WERI-Rb-1 (cell line): ENCODE measurements around the gene ZMAT3.

ENCODE experiments used
- DNase-seq: peaks from one replicate; pipeline ENCODE4 v3.0.0-alpha.2; 2020
- H3K27ac ChIP-seq: fragments of 250-450 bp; sonication (Bioruptor Pico); 2 replicates; pipeline ENCODE4 v1.5.1; 2020; ENCODE audit warnings: mild to moderate bottlenecking, moderate library complexity
- H3K27me3 ChIP-seq: fragments of 250-450 bp; sonication (Bioruptor Pico); 2 replicates; pipeline ENCODE4 v1.5.1; 2021; ENCODE audit warnings: mild to moderate bottlenecking, low read depth, moderate library complexity; ENCODE audit not compliant: insufficient read depth, severe bottlenecking
- H3K36me3 ChIP-seq: fragments of 250-450 bp; sonication (Bioruptor Pico); 2 replicates; pipeline ENCODE4 v1.5.1; 2020; ENCODE audit warnings: mild to moderate bottlenecking, moderate library complexity
- H3K4me3 ChIP-seq: 2 replicates; pipeline ENCODE4 v1.5.1; 2011; ENCODE audit warnings: low read depth, mild to moderate bottlenecking, control low read depth, low read length
- H3K9me3 ChIP-seq: fragments of 250-450 bp; sonication (Bioruptor Pico); 2 replicates; pipeline ENCODE4 v1.5.1; 2021; ENCODE audit warnings: mild to moderate bottlenecking, moderate library complexity; ENCODE audit not compliant: severe bottlenecking
- CTCF ChIP-seq: IDR thresholded peaks from 2 replicates; pipeline ENCODE4 v1.5.1; 2011; ENCODE audit warnings: low read depth, mild to moderate bottlenecking, control low read depth, inconsistent platforms, low read length

ZMAT3 gene

DNA sequence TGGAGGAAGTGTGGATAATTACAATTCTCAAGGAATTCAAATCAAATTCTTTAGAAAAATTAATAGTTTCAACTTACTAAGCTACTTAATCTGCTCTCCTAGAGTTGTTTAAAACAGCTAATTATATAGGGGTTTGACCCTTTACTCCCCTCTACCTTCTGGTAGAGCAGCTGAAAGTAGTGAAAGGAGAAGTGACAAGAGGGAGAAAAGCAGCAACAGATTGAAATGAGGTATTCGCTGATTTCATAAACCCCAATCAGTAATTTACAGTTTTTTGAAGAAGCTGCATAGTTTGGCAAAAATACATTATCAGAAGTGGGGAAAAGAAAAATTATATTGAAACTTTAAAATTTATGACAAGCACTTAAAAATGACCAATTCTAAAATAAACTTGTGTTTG, 52.8 kb downstream of the ZMAT3 start:
- H3K9me3 ChIP-seq, result no peaks in the 10 kb centered on the region
- no peak overlapping the region for H3K27ac ChIP-seq
- no peaks in the 10 kb centered on the region for H3K27me3 ChIP-seq
- no peak overlapping the region for H3K4me3 ChIP-seq
- H3K36me3 ChIP-seq, result no peaks in the 10 kb centered on the region
- no peak for TF ChIP-seq CTCF
- DNase-seq, result no peak

DNA sequence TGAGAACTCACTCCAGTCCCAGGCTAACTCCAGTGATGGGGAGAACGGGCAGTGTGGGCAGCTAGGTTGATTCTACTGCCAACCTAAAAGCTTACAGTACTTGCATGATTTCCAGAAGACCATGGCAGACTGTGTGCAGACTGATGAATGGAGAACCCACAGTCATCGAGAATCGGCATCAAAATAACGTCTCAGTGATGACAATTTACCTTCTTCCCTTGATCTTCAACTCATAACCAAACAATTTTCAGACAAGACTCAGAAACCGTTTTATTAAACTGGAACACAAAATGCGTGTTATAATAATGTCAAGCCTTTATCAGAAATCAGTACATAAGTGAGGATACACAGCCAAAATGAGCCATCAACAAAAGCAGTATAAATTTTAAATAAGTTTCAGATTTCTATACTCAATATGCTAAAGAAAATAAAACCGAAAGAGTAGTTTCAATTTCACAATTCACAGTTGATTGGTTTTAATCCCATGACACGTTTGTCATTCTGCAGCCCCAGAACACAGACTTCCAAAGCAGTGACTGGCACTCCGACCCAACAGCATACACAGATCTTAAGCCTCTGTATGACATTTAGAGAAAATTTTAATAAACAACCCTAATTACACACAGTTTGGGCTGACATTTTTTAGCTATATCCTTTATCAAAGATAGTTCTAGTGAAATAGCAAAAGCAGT, 54.5 kb downstream of the ZMAT3 start:
- H3K27me3 ChIP-seq, result no peaks in the 10 kb centered on the region
- H3K9me3 ChIP-seq, result no peaks in the 10 kb centered on the region
- no peak overlapping the region for H3K27ac ChIP-seq
- no peak for TF ChIP-seq CTCF
- H3K36me3 ChIP-seq, result no peaks in the 10 kb centered on the region
- DNase-seq, result no peak
- no peak overlapping the region for H3K4me3 ChIP-seq

GRCh38 chr3:179015551-179016020, 56.0 kb downstream of the ZMAT3 start:
- peak; percentile 46 for TF ChIP-seq CTCF
- Histone ChIP-seq H3K27ac (no peak overlapping the region), H3K4me3 (no peak overlapping the region), H3K9me3 (no peaks in the 10 kb centered on the region), H3K36me3 (no peaks in the 10 kb centered on the region), H3K27me3 (no peaks in the 10 kb centered on the region)
- DNase-seq, result peak; percentile 46

GRCh38 chr3:179005706-179006105, 65.9 kb downstream of the ZMAT3 start:
- H3K36me3 ChIP-seq, result no peaks in the 10 kb centered on the region
- no peak overlapping the region for H3K4me3 ChIP-seq
- TF ChIP-seq CTCF, result no peak
- no peak for DNase-seq
- H3K9me3 ChIP-seq, result peaks cover 3% of the 10 kb centered on the region
- H3K27me3 ChIP-seq, result no peaks in the 10 kb centered on the region
- no peak overlapping the region for H3K27ac ChIP-seq

DNA sequence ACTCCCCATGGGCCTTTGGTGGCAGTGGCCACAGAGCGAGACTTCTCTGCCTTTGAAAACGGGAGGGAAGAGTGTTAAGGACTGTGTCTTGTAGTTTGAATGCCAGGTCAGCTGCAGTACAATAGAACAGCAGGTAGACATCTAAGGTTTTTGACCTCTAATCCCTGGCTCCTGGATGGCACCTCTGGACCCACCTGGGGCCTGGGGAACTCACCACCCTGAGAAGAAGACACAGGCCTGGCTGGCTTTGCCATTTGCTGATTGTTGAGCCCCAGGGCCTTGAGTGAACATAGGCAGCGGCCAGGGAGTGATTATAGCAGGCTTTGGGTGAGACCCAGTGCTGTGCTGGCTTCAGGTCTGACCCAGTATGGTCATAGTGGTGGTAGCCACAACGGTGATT, 66.4 kb downstream of the ZMAT3 start:
- Histone ChIP-seq H3K27ac (no peak overlapping the region), H3K36me3 (no peaks in the 10 kb centered on the region), H3K4me3 (no peak overlapping the region), H3K27me3 (no peaks in the 10 kb centered on the region), H3K9me3 (peaks cover 3% of the 10 kb centered on the region)
- DNase-seq, result no peak
- no peak for TF ChIP-seq CTCF

DNA sequence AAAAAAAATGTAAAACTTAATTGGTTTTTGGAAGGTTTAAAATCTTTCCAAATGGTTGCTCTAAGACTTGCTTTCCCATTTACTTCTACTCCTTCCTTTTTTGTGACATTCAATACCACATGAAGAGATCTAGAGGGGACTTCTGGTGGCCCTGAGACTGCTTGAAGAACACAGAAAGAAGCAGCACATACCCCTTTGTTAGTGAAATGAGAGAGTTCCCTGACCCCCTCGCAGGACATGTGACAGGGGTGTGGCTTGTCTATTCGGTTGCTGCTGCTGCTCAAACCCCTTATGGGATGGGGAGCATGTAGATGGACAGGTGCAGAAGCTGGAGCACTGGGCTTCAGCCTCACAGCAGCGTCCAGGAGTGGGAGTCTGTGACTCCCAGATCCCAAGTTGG, 71.0 kb downstream of the ZMAT3 start:
- Histone ChIP-seq H3K9me3 (no peaks in the 10 kb centered on the region), H3K4me3 (no peak overlapping the region), H3K27me3 (no peaks in the 10 kb centered on the region), H3K36me3 (no peaks in the 10 kb centered on the region), H3K27ac (no peak overlapping the region)
- DNase-seq, result no peak
- TF ChIP-seq CTCF, result no peak
